ENCODE measurements around the gene TRIP10. TPM values are rescaled to one million over a fixed set of nuclear protein-coding genes. Genes with fewer than 3 reads are reported as not detected.
A peak's percentile ranks its signal among the peaks of the same experiment; 100 is the strongest.

TRIP10 gene
- total and polyA plus RNA-seq, 2 of the 13 experiments (the other 11 are each of a cell fraction or from before 2014, with no cell fraction given), result 32.5 to 33.2 TPM

GRCh38 chr19:6753178-6754031 is 13.9 kb downstream of the TRIP10 start (continued):
- TF ChIP-seq REST (IDR thresholded peaks at IDR 0.05; ENCODE audit: borderline replicate concordance in 1 of 2, low read depth in 1 of 2, low read length in 2 of 2) (no peak), NFIC (IDR thresholded peaks at IDR 0.05; ENCODE audit: low read length) (no peak), ZNF496 (CRISPR knock-in tag; IDR thresholded peaks at IDR 0.05; ENCODE audit: insufficient replicate concordance) (no peak), PCBP1 (IDR thresholded peaks at IDR 0.05; ENCODE audit: borderline replicate concordance, low read depth, low read length) (0 out of 2 replicates have a peak, but pooled peaks have one; percentile 26), JUNB (CRISPR knock-in tag; IDR thresholded peaks at IDR 0.05; ENCODE audit: borderline replicate concordance) (no peak), TSC22D2 (CRISPR knock-in tag; IDR thresholded peaks at IDR 0.05; ENCODE audit: borderline replicate concordance) (no peak), DR1 (CRISPR knock-in tag; IDR thresholded peaks at IDR 0.05) (no peak), ZFYVE20 (CRISPR knock-in tag; IDR thresholded peaks at IDR 0.05; ENCODE audit: borderline replicate concordance, low read depth) (no peak), ZBTB43 (CRISPR knock-in tag; conservative IDR thresholded peaks at IDR 0.05) (peak; percentile 58; the same call in 1 of the 2 replicates), PHF20 (CRISPR knock-in tag; IDR thresholded peaks at IDR 0.05) (peak; percentile 45; the same call in 1 of the 2 replicates), SNRNP70 (IDR thresholded peaks at IDR 0.05; ENCODE audit: low read depth, low read length) (no peak), ZNF704 (CRISPR knock-in tag; IDR thresholded peaks at IDR 0.05; ENCODE audit: borderline replicate concordance) (0 out of 2 replicates have a peak, but pooled peaks have one; percentile 66), ZBTB39 (CRISPR knock-in tag; IDR thresholded peaks at IDR 0.05) (no peak), BORCS8-MEF2B (CRISPR knock-in tag; IDR thresholded peaks at IDR 0.05) (peak; percentile 86), GATAD1 (CRISPR knock-in tag; IDR thresholded peaks at IDR 0.05) (peak; percentile 68), ZSCAN21 (CRISPR knock-in tag; IDR thresholded peaks at IDR 0.05; ENCODE audit: borderline replicate concordance) (peak; percentile 92; the same call in 1 of the 2 replicates), GTF2F1 (IDR thresholded peaks at IDR 0.05; ENCODE audit: low read length) (no peak), HMGA1 (CRISPR knock-in tag; conservative IDR thresholded peaks at IDR 0.05) (no peak), TP53 (CRISPR knock-in tag; conservative IDR thresholded peaks at IDR 0.05) (no peak; the same call in 1 of the 2 replicates)

Measured in HepG2 (cell line).